Mesendoderm (in vitro differentiated cells): Measurements from ENCODE around the gene PRKCA.
"Not testable (repeated sequence)": the region's sequence is repeated elsewhere in the genome, so short reads cannot be mapped to it uniquely, and the experiment has no call there.

Source experiments
- DNase-seq: peaks from one replicate; pipeline ENCODE4 v3.0.0; 2013
- H2AK5ac ChIP-seq: 2 replicates; pipeline ENCODE4 v1.6.1; 2013; ENCODE audit warnings: low read length, inconsistent platforms
- H2BK120ac ChIP-seq: 2 replicates; pipeline ENCODE4 v1.6.1; 2013; ENCODE audit warnings: low read depth, mild to moderate bottlenecking, low read length, moderate library complexity, mixed read lengths
- H2BK15ac ChIP-seq: replicated peaks from 2 replicates; pipeline ENCODE4 v1.6.1; 2013; ENCODE audit warnings: low read depth, mild to moderate bottlenecking, moderate library complexity
- H2BK5ac ChIP-seq: 2 replicates; pipeline ENCODE4 v1.6.1; 2013; ENCODE audit warnings: low read length, inconsistent platforms
- H3K18ac ChIP-seq: 2 replicates; pipeline ENCODE4 v1.6.1; 2013; ENCODE audit warnings: mild to moderate bottlenecking, low read length, mixed read lengths
- H3K23ac ChIP-seq: one replicate; pipeline ENCODE4 v1.6.1; 2013; ENCODE audit warnings: low read length
- H3K27ac ChIP-seq: 2 replicates; pipeline ENCODE4 v1.5.1; 2013; ENCODE audit warnings: low read depth, mild to moderate bottlenecking, inconsistent platforms, low read length, moderate library complexity
- H3K27me3 ChIP-seq: 2 replicates; pipeline ENCODE4 v1.6.1; 2013; ENCODE audit warnings: low read length, control low read depth, mild to moderate bottlenecking, inconsistent platforms; ENCODE audit not compliant: insufficient read depth, poor library complexity
- H3K36me3 ChIP-seq: 2 replicates; pipeline ENCODE4 v1.6.1; 2013; ENCODE audit warnings: low read length, inconsistent platforms; ENCODE audit not compliant: control insufficient read depth, insufficient read depth
- H3K4ac ChIP-seq: one replicate; pipeline ENCODE4 v1.6.1; 2013; ENCODE audit warnings: low read depth, mild to moderate bottlenecking, low read length, moderate library complexity
- H3K4me1 ChIP-seq: 2 replicates; pipeline ENCODE4 v1.6.1; 2013; ENCODE audit warnings: low read depth, low read length, inconsistent platforms; ENCODE audit not compliant: control insufficient read depth
- H3K4me2 ChIP-seq: 2 replicates; pipeline ENCODE4 v1.6.1; 2013; ENCODE audit warnings: low read length
- H3K4me3 ChIP-seq: 2 replicates; pipeline ENCODE4 v1.5.1; 2013; ENCODE audit warnings: mild to moderate bottlenecking, low read length
- H3K56ac ChIP-seq: one replicate; pipeline ENCODE4 v1.6.1; 2013; ENCODE audit warnings: low read length
- H3K79me1 ChIP-seq: 2 replicates; pipeline ENCODE4 v1.6.1; 2013; ENCODE audit warnings: low read length, inconsistent platforms
- H3K79me2 ChIP-seq: 2 replicates; pipeline ENCODE4 v1.6.1; 2013; ENCODE audit warnings: mild to moderate bottlenecking, low read length; ENCODE audit not compliant: control insufficient read depth, insufficient read depth
- H3K9ac ChIP-seq: 2 replicates; pipeline ENCODE4 v1.6.1; 2013; ENCODE audit warnings: low read length, inconsistent platforms
- H4K5ac ChIP-seq: one replicate; pipeline ENCODE4 v1.6.1; 2013; ENCODE audit warnings: low read length
- H4K8ac ChIP-seq: one replicate; pipeline ENCODE4 v1.6.1; 2013; ENCODE audit warnings: low read depth, mild to moderate bottlenecking, control low read depth, low read length, moderate library complexity
- whole genome bisulfite sequencing: extraction: QIAGEN DNeasy Blood & Tissue Kit; methylation state at CpG from one replicate; pipeline ENCODE4 v1.1.7; 2013; ENCODE audit warnings: low lambda C conversion rate, missing lambda C conversion rate; ENCODE audit not compliant: insufficient coverage; ENCODE audit errors: extremely low coverage; 5-methylcytosine and 5-hydroxymethylcytosine counted together

The PRKCA gene

DNA sequence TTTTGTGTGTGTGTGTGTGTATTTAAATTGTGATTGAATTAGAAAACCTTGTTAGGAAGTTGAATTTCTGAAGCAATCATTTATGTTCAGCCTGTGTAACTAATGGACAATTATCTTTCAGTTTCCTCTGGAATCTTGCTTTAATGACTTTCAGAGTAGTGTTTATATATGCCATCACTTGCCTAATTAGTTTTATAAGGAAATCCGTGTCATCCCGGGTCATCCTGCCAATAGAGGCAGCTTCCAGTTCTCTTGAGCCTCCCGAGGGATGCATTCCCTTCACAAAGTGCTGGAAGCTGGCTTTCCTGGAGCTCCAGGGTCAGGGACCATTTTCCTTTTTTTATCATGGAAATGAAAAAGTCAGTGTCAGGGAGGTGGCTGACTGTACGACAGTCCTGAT, 42.9 kb downstream of the PRKCA start:
- Histone ChIP-seq H4K8ac (peak overlapping the region; percentile 56), H3K56ac (no peak overlapping the region), H2BK120ac (no peak overlapping the region), H3K9ac (no peak overlapping the region), H3K4me1 (no peaks in the 10 kb centered on the region), H2BK5ac (no peak overlapping the region), H3K23ac (no peak overlapping the region), H3K4me3 (no peak overlapping the region), H3K36me3 (no peaks in the 10 kb centered on the region), H2BK15ac (no peak overlapping the region), H3K4ac (no peak overlapping the region), H3K27ac (no peak overlapping the region), H2AK5ac (no peak overlapping the region), H3K18ac (no peak overlapping the region), H3K79me2 (no peaks in the 10 kb centered on the region), H3K27me3 (no peaks in the 10 kb centered on the region), H4K5ac (no peak overlapping the region), H3K4me2 (no peak overlapping the region), H3K79me1 (no peaks in the 10 kb centered on the region)
- WGBS: no CpG with 5 or more reads among the region's 4 CpGs
- DNase-seq: no peak

DNA sequence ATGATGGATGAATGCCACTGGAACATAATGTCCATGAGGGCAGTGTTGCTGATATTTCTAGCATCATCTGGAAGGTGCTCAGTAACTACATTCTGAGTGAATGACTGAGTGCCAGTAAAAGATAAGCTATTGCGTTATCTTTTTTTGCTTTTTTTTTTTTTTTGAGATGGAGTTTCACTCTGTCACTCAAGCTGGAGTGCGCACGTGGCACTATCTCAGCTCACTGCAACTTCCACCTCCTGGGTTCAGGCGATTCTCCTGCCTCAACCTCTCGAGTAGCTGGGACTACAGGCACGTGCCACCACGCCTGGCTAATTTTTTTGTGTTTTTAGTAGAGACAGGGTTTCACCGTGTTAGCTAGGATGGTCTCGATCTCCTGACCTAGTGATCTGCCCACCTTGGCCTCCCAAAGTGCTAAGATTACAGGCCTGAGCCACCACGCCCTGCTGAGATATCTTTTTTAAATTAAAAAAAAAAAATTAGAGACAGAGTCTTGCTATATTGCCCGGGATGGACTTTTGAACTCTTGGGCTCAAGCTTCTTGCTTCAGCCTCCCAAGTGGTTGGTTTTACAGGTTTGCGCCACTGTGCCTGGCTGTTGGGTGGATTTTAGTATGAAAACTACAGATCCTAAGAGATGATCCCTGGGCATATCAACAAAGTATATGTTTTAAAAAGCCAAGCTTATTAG, 43.7 kb downstream of the PRKCA start:
- not testable (repeated sequence) for H3K4me2 ChIP-seq, H3K4ac ChIP-seq, H3K79me2 ChIP-seq, DNase-seq, H2BK120ac ChIP-seq, H3K56ac ChIP-seq, H4K5ac ChIP-seq, H3K4me3 ChIP-seq, H2AK5ac ChIP-seq, H3K79me1 ChIP-seq, H2BK5ac ChIP-seq, H4K8ac ChIP-seq, H3K9ac ChIP-seq, H3K18ac ChIP-seq, H3K4me1 ChIP-seq, H3K27me3 ChIP-seq, H3K27ac ChIP-seq, H3K36me3 ChIP-seq, H2BK15ac ChIP-seq, H3K23ac ChIP-seq
- WGBS: no CpG with 5 or more reads among the region's 12 CpGs

DNA sequence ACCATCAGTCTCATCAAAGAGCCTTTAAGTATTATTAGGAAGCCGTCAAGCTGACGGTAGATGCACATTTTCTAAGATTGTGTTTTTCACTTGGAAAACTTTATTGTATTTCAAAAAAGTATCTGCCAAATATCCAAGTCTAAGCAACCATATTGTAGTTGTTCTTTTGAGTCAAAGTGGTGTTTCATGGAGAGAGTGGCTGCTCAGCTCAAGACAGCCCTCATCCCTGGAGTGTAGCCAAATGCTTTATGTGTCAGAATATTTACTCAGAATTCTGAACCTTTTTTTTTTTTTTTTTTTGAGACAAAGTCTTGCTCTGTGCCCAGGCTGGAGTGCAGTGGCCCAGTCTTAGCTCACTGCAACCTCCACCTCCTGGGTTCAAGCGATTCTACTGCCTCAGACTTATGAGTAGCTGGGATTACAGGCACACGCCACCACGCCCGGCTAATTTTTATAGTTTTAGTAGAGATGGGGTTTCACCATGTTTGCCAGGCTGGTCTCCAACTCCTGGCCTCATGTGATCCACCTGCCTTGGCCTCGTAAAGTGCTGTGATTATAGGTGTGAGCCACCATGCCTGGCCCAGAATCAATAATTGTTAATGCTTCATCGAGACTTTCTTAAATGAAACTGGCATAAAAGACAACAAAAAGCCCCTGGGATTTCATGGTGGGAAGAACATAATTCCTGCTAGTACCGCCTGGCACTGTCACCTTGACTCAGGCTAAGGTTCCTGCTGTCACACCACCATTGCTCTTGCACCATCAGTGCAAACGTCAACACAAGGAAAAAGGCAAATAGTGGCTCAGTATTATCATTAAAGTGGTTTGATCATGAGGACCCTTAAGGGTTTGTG, 45.5 kb downstream of the PRKCA start:
- Histone ChIP-seq H4K5ac (no peak overlapping the region), H2BK5ac (no peak overlapping the region), H3K4me2 (no peak overlapping the region), H3K4ac (no peak overlapping the region), H4K8ac (no peak overlapping the region), H2BK15ac (no peak overlapping the region), H2BK120ac (no peak overlapping the region), H3K23ac (no peak overlapping the region), H3K4me1 (no peaks in the 10 kb centered on the region), H2AK5ac (no peak overlapping the region), H3K9ac (no peak overlapping the region), H3K56ac (no peak overlapping the region), H3K79me2 (no peaks in the 10 kb centered on the region), H3K4me3 (no peak overlapping the region), H3K36me3 (no peaks in the 10 kb centered on the region), H3K27ac (no peak overlapping the region), H3K18ac (no peak overlapping the region), H3K27me3 (no peaks in the 10 kb centered on the region), H3K79me1 (no peaks in the 10 kb centered on the region)
- no CpG with 5 or more reads among the region's 10 CpGs for WGBS
- no peak for DNase-seq

DNA sequence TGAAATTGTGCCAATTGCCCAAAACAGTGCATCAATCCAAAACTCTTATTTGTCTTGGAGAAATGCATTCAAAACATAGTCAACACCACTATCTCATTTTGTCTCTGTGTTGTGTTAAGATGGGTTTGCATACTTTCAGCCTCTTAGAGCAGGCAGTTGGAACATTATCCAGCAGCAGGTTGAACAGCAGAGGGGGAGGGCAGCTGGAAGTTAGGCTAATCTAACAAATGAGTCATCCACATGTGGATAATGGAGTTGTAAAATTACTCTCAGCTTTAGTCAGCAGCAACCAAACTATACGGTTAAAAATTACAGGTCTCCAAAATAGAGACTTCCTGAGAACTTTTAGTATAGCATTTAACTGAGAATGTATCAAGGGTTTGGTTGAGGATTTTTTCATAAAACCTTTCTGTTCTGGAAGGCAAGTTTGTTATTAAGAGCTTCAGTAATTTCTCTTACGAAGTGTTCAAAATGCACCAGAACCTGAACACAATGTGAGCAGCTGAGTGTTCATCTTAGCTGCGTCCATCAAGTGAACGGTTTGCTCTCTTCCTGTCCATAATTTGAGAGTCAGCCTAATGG, 46.3 kb downstream of the PRKCA start:
- Histone ChIP-seq H3K4me3 (no peak overlapping the region), H2BK5ac (no peak overlapping the region), H3K36me3 (no peaks in the 10 kb centered on the region), H4K5ac (no peak overlapping the region), H3K4ac (no peak overlapping the region), H3K4me2 (no peak overlapping the region), H3K23ac (no peak overlapping the region), H3K27ac (no peak overlapping the region), H3K79me2 (no peaks in the 10 kb centered on the region), H2BK120ac (no peak overlapping the region), H3K9ac (no peak overlapping the region), H2AK5ac (no peak overlapping the region), H3K18ac (no peak overlapping the region), H3K4me1 (no peaks in the 10 kb centered on the region), H3K27me3 (no peaks in the 10 kb centered on the region), H2BK15ac (no peak overlapping the region), H3K56ac (no peak overlapping the region), H4K8ac (no peak overlapping the region), H3K79me1 (no peaks in the 10 kb centered on the region)
- DNase-seq: no peak
- no CpG with 5 or more reads among the region's 4 CpGs for WGBS

DNA sequence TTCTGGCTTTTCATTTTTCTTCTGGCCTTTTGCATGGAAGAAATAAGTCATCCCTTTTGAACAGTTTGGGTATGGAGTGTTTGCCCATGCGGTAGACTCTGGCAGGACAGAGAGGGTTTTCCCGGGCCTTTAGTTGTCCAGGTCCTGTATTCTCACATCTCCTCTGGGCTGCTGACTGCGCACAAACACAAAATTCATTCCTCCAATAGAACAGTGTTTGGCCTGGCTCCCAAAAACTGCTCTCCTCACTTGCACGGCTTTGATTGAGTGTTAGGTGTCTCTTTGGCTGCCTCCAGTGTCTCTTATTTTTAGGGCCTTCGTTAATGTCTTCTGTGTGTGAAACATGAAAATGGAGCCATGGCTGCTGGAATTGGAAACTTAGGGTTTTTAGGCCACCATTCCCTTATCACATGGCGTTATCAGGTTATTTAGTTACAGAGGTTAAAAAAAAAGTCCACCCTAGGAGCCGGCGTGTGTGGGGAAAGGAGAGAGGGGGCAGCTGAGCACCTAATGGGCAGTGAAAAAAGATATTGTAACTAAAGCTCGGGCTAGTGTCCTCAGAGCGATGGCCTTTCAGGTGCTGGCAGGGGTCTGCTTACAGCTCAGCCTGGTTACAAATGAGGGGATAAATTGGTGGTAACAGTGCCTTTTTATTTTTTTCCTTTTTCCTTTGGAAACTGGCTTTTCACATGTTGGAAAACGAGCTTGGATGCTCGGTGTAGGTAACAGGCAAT, 47.3 kb downstream of the PRKCA start:
- no peak overlapping the region for H4K8ac ChIP-seq
- no peaks in the 10 kb centered on the region for H3K27me3 ChIP-seq
- no peak overlapping the region for H3K4me3 ChIP-seq
- H2BK15ac ChIP-seq: no peak overlapping the region
- no peak overlapping the region for H3K9ac ChIP-seq
- WGBS: no CpG with 5 or more reads among the region's 12 CpGs
- H3K36me3 ChIP-seq: no peaks in the 10 kb centered on the region
- no peak overlapping the region for H2AK5ac ChIP-seq
- no peak for DNase-seq
- no peak overlapping the region for H2BK120ac ChIP-seq
- H3K56ac ChIP-seq: no peak overlapping the region
- no peaks in the 10 kb centered on the region for H3K79me2 ChIP-seq
- H3K27ac ChIP-seq: no peak overlapping the region
- H2BK5ac ChIP-seq: no peak overlapping the region
- no peak overlapping the region for H3K18ac ChIP-seq
- H3K23ac ChIP-seq: no peak overlapping the region
- no peaks in the 10 kb centered on the region for H3K79me1 ChIP-seq
- no peak overlapping the region for H4K5ac ChIP-seq
- no peaks in the 10 kb centered on the region for H3K4me1 ChIP-seq
- no peak overlapping the region for H3K4me2 ChIP-seq
- no peak overlapping the region for H3K4ac ChIP-seq
